GM12878 (cell line): ENCODE data around the gene EPRS1. TPM values are rescaled to one million over a fixed set of nuclear protein-coding genes. Genes with fewer than 3 reads are reported as not detected.

Experiments used
- ATAC-seq: fragments of 200-7000 bp; cut with Tn5 transposase; 3 replicates; pipeline ENCODE4 v1.9.1; 2020; ENCODE audit warnings: mild to moderate bottlenecking, moderate library complexity
- BruUV-seq: library from RNA; stranded (reverse); fragments of 400-500 nt; replicated peaks from 2 replicates; lab custom pipeline; 2021; lab: Mats Ljungman, UMichigan
- CTCF ChIA-PET: fragments of 300-600 bp; sonication (Branson Sonifier 250); formaldehyde crosslinking; extraction: SDS; loops from one replicate; lab custom pipeline; 2021; ENCODE audit warnings: inconsistent platforms; lab: Yijun Ruan, JAX
- POLR2A ChIA-PET: fragments of 350-600 bp; formaldehyde crosslinking; extraction: SDS; loops from one replicate; lab custom pipeline; 2021; ENCODE audit warnings: inconsistent platforms; lab: Charles Lee
- RAD21 ChIA-PET: fragments of 300-600 bp; sonication (Branson Sonifier 250); formaldehyde crosslinking; loops from one replicate; lab custom pipeline; 2023; ENCODE audit warnings: antibody characterized with exemption; ENCODE audit not compliant: unreplicated experiment; lab: Charles Lee
- SMC1A ChIA-PET: fragments of 300-600 bp; sonication (Branson Sonifier 250); formaldehyde crosslinking; loops from one replicate; lab custom pipeline; 2023; ENCODE audit not compliant: unreplicated experiment, uncharacterized antibody; lab: Charles Lee
- DNase-seq: peaks from one replicate; pipeline ENCODE4 v3.0.0-alpha.2; 2011; ENCODE audit warnings: low read depth, low spot score
- FAIRE-seq: peaks from 3 replicates; lab custom pipeline; 2011; peaks lifted over from hg19 to GRCh38; lab: Jason Lieb, UNC
- H2AFZ ChIP-seq: 2 replicates; pipeline ENCODE4 v1.6.0; 2011; ENCODE audit warnings: low read depth, low read length, control low read depth; ENCODE audit not compliant: control insufficient read depth
- H3K27ac ChIP-seq: 2 replicates; pipeline ENCODE4 v1.5.1; 2011; ENCODE audit warnings: control low read depth; ENCODE audit not compliant: control insufficient read depth, insufficient read depth
- H3K27me3 ChIP-seq, 2 experiments: replicated peaks in 1 of 2; 2 replicates each; pipeline versions ENCODE4 v1.6.0 to v1.6.1; 2011; ENCODE audit warnings: low read length in 1 of 2; ENCODE audit not compliant: control insufficient read depth in 2 of 2, insufficient read depth in 2 of 2
- H3K36me3 ChIP-seq, 2 experiments: 2 replicates each; pipeline ENCODE4 v1.5.1; 2011; ENCODE audit warnings: low read length in 1 of 2; ENCODE audit not compliant: control insufficient read depth in 2 of 2, insufficient read depth in 2 of 2
- H3K4me1 ChIP-seq: 2 replicates; pipeline ENCODE4 v1.6.1; 2011; ENCODE audit warnings: mild to moderate bottlenecking, low read length, moderate library complexity, mixed read lengths; ENCODE audit not compliant: control insufficient read depth, insufficient read depth
- H3K4me2 ChIP-seq: 2 replicates; pipeline ENCODE4 v1.6.0; 2011; ENCODE audit warnings: control low read depth; ENCODE audit not compliant: control insufficient read depth, insufficient read depth
- H3K4me3 ChIP-seq: fragments of 200-600 bp; sonication (generic); 2 replicates; pipeline ENCODE4 v1.5.1; 2016
- H3K79me2 ChIP-seq: 2 replicates; pipeline ENCODE4 v1.6.0; 2011; ENCODE audit warnings: low read length; ENCODE audit not compliant: control insufficient read depth, insufficient read depth
- H3K9ac ChIP-seq: 2 replicates; pipeline ENCODE4 v1.8.0; 2011; ENCODE audit warnings: low read length, control low read depth, mixed read lengths; ENCODE audit not compliant: control insufficient read depth, insufficient read depth
- H3K9me3 ChIP-seq: replicated peaks from 3 replicates; pipeline ENCODE4 v1.5.1; 2011; ENCODE audit warnings: mild to moderate bottlenecking, low read length; ENCODE audit not compliant: control insufficient read depth, insufficient read depth
- H4K20me1 ChIP-seq: 2 replicates; pipeline ENCODE4 v1.6.0; 2011; ENCODE audit not compliant: control insufficient read depth, insufficient read depth
- CREB1 ChIP-seq: IDR thresholded peaks from 2 replicates; pipeline ENCODE4 v1.6.1; 2012; ENCODE audit warnings: low read depth, mild to moderate bottlenecking, inconsistent platforms
- GATAD2B ChIP-seq: fragments of 450-650 bp; conservative IDR thresholded peaks from 2 replicates; pipeline ENCODE4 v1.6.1; 2017; ENCODE audit warnings: low read depth, mild to moderate bottlenecking, moderate library complexity
- HDAC6 ChIP-seq: fragments of 200-600 bp; sonication (generic); IDR thresholded peaks from one replicate; pipeline ENCODE4 v1.8.0; 2017; ENCODE audit warnings: antibody characterized with exemption; ENCODE audit not compliant: unreplicated experiment
- HDGF ChIP-seq: fragments of 450-650 bp; IDR thresholded peaks from 2 replicates; pipeline ENCODE4 v1.6.1; 2016; ENCODE audit warnings: antibody characterized with exemption
- JUND ChIP-seq: IDR thresholded peaks from 2 replicates; pipeline ENCODE4 v1.6.1; 2012; ENCODE audit warnings: low read depth, mild to moderate bottlenecking, low read length, improper control_type of control experiment, moderate library complexity
- KAT2A ChIP-seq: conservative IDR thresholded peaks from 2 replicates; pipeline ENCODE4 v1.6.1; 2011; ENCODE audit warnings: low read depth, low read length; ENCODE audit not compliant: control insufficient read depth
- NFIC ChIP-seq: IDR thresholded peaks from 2 replicates; pipeline ENCODE4 v1.6.1; 2012; ENCODE audit warnings: low read depth, mild to moderate bottlenecking, inconsistent platforms, low read length, moderate library complexity
- NFYB ChIP-seq: IDR thresholded peaks from 2 replicates; pipeline ENCODE4 v1.6.1; 2011; ENCODE audit warnings: low read depth, mild to moderate bottlenecking, low read length, improper control_type of control experiment, moderate library complexity; ENCODE audit not compliant: insufficient read depth
- RB1 ChIP-seq: fragments of 450-650 bp; formaldehyde crosslinking; IDR thresholded peaks from 2 replicates; pipeline ENCODE4 v1.6.1; 2017; ENCODE audit warnings: mild to moderate bottlenecking, borderline replicate concordance
- SP1 ChIP-seq: IDR thresholded peaks from one replicate; pipeline ENCODE4 v1.6.1; 2011; ENCODE audit warnings: low read depth, low read length
- SUPT20H ChIP-seq: IDR thresholded peaks from 2 replicates; pipeline ENCODE4 v1.6.1; 2011; ENCODE audit warnings: low read depth, mild to moderate bottlenecking, low read length, moderate library complexity, borderline replicate concordance; ENCODE audit not compliant: control insufficient read depth
- ZNF384 ChIP-seq: IDR thresholded peaks from 2 replicates; pipeline ENCODE4 v1.6.1; 2012; ENCODE audit warnings: low read depth, mild to moderate bottlenecking, low read length, improper control_type of control experiment, borderline replicate concordance
- WGBS: methylation state at CpG from one replicate; pipeline ENCODE4 v1.1.6; 2016; ENCODE audit warnings: low lambda C conversion rate; ENCODE audit not compliant: insufficient replicate concordance, insufficient coverage; ENCODE audit errors: missing lambda C conversion rate; 5-methylcytosine and 5-hydroxymethylcytosine counted together
- in situ Hi-C: fragments of 300-500 bp; cut with MboI; formaldehyde crosslinking; loops from 9 replicates; pipeline ENCODE4 v1.14.3; 2018; ENCODE audit warnings: mixed read lengths
- intact Hi-C: fragments of 100-400 bp; cut with micrococcal nuclease; formaldehyde crosslinking; loops from one replicate; pipeline ENCODE4 v1.14.2; 2022; ENCODE audit not compliant: unreplicated experiment
- polyA plus RNA-seq, 11 experiments: library from polyadenylated mRNA; depleted of rRNA in 4 of 11; unstranded in 6 of 11; stranded (reverse) in 5 of 11; fragments of >200 nt; fragmentation: Nextera tagmentation in 4 of 11; fragmentation: Illumina TruSeq in 1 of 11; extraction: Ambion mirVana in 4 of 11; extraction: Trizol in 1 of 11; gene quantifications; 1 replicate in 1 of 11; 2 replicates in 10 of 11; pipeline versions ENCODE4 v1.2.1 to v1.2.3, GENCODE V29; 2011 to 2016; ENCODE audit warnings: inconsistent platforms in 2 of 11, missing spikeins in 2 of 11, low read depth in 1 of 11
- total RNA-seq, 4 experiments: library from RNA; depleted of rRNA in 3 of 4; stranded (reverse); fragments of >200 nt in 3 of 4; fragmentation: Illumina TruSeq in 1 of 4; extraction: Trizol in 1 of 4; gene quantifications; 2 replicates each; pipeline versions ENCODE4 v1.2.1 to v1.2.3, GENCODE V29; 2013 to 2021
- TF ChIP-seq, protein P1 (sequence below): fragments of 450-650 bp; formaldehyde crosslinking; IDR thresholded peaks from 2 replicates; pipeline ENCODE4 v1.5.0; 2022; ENCODE audit warnings: mild to moderate bottlenecking, missing genetic modification characterization
- TF ChIP-seq, protein P2 (sequence below): IDR thresholded peaks from 2 replicates; pipeline ENCODE4 v1.6.1; 2012; ENCODE audit warnings: low read depth, low read length, improper control_type of control experiment

The EPRS1 gene
- total and polyA plus RNA-seq, 10 of the 15 experiments (the other 5 are each of a cell fraction or from before 2014, with no cell fraction given): 68.2 to 175 (median 119) TPM

DNA sequence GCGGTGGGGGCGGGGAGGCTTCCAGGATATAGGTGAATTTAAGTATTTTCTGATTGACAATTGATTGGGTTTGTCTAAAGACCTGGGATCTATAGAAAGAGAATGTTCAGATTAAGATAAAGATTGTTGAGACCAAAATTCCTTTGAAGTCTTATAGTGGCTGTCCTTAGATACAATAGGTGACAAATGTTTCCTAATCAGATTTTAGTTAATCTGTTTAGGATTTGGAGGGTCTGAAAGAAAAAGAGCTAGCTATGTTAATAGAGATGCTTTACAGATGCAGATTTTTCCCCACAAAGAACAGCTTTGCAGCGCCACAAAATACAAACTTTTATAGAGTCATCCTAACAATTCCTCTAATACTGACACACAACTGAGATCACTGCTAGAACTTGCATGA, 14.6 kb upstream of the EPRS1 start:
- H2AFZ ChIP-seq: no peak overlapping the region
- H3K4me2 ChIP-seq: no peak overlapping the region
- TF ChIP-seq KAT2A: no peak
- no peak for TF ChIP-seq HDAC6
- no peak for TF ChIP-seq JUND
- no peak for TF ChIP-seq SUPT20H
- no peak for TF ChIP-seq HDGF
- no peak for TF ChIP-seq NFYB
- TF ChIP-seq GATAD2B: no peak
- TF ChIP-seq SP1: no peak
- TF ChIP-seq, protein P1, sequence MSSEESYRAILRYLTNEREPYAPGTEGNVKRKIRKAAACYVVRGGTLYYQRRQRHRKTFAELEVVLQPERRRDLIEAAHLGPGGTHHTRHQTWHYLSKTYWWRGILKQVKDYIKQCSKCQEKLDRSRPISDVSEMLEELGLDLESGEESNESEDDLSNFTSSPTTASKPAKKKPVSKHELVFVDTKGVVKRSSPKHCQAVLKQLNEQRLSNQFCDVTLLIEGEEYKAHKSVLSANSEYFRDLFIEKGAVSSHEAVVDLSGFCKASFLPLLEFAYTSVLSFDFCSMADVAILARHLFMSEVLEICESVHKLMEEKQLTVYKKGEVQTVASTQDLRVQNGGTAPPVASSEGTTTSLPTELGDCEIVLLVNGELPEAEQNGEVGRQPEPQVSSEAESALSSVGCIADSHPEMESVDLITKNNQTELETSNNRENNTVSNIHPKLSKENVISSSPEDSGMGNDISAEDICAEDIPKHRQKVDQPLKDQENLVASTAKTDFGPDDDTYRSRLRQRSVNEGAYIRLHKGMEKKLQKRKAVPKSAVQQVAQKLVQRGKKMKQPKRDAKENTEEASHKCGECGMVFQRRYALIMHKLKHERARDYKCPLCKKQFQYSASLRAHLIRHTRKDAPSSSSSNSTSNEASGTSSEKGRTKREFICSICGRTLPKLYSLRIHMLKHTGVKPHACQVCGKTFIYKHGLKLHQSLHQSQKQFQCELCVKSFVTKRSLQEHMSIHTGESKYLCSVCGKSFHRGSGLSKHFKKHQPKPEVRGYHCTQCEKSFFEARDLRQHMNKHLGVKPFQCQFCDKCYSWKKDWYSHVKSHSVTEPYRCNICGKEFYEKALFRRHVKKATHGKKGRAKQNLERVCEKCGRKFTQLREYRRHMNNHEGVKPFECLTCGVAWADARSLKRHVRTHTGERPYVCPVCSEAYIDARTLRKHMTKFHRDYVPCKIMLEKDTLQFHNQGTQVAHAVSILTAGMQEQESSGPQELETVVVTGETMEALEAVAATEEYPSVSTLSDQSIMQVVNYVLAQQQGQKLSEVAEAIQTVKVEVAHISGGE (CRISPR knock-in tag): no peak
- TF ChIP-seq, protein P2, sequence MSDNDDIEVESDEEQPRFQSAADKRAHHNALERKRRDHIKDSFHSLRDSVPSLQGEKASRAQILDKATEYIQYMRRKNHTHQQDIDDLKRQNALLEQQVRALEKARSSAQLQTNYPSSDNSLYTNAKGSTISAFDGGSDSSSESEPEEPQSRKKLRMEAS: no peak
- TF ChIP-seq CREB1: no peak
- TF ChIP-seq ZNF384: no peak
- TF ChIP-seq NFIC: no peak
- TF ChIP-seq RB1: no peak
- TF ChIP-seq, all 136 proteins: peak for 0
- no peak for ATAC-seq
- ChIA-PET RAD21 (interaction anchor here (0.7 kb wide), 1 partner anchor 621 kb away, joined by 3 read pairs; no protein-coding TSS in a partner anchor), POLR2A (no interaction called here), SMC1A (interaction anchor here (0.7 kb wide), 1 partner anchor 13 kb away, joined by 3 read pairs; no protein-coding TSS in a partner anchor), CTCF (no interaction called here)
- H3K27me3 ChIP-seq: no peaks in the 10 kb centered on the region
- no peaks in the 10 kb centered on the region for H3K9me3 ChIP-seq
- no TSS peak for BruUV-seq
- in situ Hi-C loops (no loop called here), intact Hi-C loops (no loop called here)
- 98% methylated on average over 3 of the region's 3 CpGs for WGBS
- H4K20me1 ChIP-seq: no peaks in the 10 kb centered on the region
- H3K36me3 ChIP-seq: peaks cover 2 to 25% of the 10 kb centered on the region in 2 experiments
- no peak for DNase-seq
- no peak for FAIRE-seq
- H3K9ac ChIP-seq: no peak overlapping the region
- no peaks in the 10 kb centered on the region for H3K79me2 ChIP-seq
- H3K4me1 ChIP-seq: no peaks in the 10 kb centered on the region
- no peak overlapping the region for H3K4me3 ChIP-seq
- no peak overlapping the region for H3K27ac ChIP-seq
